GM12873 (cell line): ENCODE measurements around the gene ZNF692.

Source experiments
- TF ChIP-seq, protein P1 (sequence below): IDR thresholded peaks from 2 replicates; pipeline ENCODE4 v1.5.1; 2012; ENCODE audit warnings: low read depth, mild to moderate bottlenecking, moderate library complexity, low read length, control low read depth; ENCODE audit not compliant: insufficient read depth; ENCODE audit errors: missing control alignments

ZNF692 gene

DNA sequence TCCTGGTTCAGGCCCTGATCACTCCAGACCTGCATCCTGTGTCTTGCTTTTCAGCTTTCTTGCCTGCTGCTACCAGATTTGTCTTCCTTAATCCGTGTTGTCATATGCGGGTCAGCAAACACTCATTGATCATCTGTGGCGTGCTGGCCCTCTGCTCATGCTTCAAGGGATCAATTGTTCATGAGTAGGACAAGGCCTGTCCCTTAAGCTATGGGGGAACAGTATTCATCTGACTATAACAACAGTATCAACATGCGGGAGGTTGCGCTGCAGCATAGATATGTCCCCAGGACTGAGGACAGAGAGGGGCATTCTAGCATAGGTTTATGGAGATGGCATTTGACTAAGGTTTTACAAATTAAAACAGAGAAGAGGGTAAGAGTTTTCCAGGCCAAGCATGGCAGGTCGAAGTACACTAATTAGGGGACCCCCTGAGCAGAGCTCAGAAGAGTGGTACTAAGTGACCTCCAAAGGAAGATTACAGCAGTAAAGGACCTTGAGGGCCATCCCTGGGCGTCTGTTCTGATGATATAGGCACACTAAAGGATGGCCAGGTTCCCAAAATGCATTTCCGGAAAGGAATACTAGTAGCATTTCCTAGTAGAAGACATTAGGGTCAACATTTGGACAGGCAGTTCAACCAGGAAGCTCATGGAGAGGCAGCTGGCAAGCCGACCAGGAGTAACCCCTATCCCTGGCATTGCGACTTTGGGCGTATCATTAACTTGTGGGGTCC lies 21.7 kb downstream of the ZNF692 start:
- TF ChIP-seq, protein P1, sequence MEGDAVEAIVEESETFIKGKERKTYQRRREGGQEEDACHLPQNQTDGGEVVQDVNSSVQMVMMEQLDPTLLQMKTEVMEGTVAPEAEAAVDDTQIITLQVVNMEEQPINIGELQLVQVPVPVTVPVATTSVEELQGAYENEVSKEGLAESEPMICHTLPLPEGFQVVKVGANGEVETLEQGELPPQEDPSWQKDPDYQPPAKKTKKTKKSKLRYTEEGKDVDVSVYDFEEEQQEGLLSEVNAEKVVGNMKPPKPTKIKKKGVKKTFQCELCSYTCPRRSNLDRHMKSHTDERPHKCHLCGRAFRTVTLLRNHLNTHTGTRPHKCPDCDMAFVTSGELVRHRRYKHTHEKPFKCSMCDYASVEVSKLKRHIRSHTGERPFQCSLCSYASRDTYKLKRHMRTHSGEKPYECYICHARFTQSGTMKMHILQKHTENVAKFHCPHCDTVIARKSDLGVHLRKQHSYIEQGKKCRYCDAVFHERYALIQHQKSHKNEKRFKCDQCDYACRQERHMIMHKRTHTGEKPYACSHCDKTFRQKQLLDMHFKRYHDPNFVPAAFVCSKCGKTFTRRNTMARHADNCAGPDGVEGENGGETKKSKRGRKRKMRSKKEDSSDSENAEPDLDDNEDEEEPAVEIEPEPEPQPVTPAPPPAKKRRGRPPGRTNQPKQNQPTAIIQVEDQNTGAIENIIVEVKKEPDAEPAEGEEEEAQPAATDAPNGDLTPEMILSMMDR = no peak

DNA sequence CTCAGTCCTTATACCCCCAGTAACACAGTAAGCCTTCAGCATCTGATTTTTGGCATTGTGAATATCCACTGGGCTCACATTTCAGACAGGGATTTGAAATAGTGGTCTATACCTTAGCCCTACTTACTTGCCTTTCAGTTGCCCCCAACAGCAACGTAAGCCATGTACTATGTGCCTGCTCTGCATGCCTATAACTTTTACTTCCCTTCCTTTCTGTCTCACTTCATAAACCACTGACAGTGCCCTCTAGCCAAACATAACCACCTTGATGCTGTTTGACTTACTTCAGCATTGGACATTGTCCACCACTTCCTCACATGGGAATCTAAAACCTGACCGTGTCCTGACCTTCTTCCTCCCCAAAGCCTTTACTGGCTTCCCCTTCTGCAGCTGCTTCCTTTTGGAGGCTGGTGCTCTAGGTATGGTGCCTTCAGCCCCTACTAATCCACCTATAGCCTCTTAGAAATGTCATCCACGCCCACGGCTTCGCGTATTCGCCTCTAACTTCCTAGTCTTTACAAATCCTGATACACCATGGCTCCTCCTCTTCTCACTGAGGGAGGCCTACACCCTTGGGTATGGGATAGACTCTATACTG lies 24.4 kb downstream of the ZNF692 start:
- TF ChIP-seq, protein P1 = no peak

DNA sequence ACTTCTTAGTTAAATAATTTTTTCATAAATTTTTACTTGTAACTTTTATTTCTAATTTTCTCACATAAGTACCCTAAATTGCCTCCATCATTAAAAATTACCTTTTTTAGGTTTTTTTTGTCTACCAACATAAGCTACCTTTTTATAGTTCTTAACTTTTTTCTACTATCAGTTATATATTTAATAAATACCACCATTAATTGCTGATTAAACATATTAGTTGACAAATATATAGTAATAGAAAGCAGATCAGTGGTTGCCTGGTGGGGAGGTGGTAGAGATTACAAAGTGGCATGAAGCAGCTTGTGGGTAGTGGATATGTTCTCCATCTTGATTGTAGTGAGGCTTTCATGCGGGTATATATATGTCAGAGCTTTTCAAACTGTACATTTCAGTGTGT lies 27.0 kb downstream of the ZNF692 start:
- TF ChIP-seq, protein P1 = no peak

DNA sequence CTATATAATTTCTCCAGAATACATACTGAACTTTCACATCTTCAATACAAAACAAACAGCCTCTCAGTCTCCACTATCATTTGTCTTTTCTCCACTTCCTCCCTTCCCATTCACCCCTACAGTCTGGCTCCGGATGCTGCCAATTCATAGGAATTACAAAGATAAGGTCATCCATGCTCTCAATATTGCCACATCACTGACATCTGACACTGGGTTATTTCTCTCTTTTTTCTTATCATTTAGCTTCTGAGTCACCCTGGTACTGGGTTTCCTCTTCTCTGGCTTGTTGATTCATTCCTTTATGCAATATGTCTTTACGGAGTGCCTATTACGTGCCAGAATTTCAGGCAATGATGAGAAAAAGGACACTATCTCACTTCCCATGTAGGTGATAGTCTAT lies 30.0 kb downstream of the ZNF692 start:
- TF ChIP-seq, protein P1 = no peak

DNA sequence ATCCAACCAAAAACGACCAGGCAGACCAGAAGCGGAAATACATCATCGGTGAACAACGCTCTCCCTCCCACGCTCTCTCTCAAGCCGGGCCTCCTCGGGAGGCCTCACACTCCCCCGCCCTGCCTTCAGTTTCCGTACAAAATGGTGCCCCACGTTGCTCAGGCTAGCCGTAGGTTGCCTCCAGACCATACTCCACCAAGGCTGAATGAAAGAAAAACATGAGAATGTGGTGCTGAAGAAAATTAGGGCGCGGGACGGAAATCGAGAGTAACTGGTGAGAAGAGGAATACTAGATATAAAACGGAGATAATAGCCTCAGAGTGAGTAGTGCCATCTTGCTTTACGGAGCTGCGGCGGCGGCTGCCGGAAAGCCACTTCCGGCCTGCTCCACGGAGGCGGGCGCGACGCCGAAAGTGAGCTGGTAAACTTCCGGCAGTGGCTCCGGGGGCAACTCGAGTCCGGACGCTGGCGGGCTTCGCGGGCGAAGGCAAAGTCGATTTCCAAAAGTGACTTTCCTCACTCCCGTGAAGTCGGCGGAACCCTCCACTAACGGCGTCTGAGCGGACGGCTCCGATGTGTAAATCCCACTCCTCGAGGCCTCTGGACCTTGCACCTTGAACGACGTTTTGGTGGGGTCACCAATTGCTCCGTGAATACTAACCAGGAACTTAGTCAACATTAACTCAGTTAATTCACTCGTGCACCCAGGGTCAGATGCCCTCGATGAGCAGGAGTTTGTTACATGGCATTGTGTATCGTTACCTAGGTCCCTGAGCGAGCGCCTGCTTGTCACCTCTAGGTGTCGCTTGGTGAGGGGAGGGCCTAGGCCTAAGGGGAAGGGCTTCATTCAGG lies 32.8 kb downstream of the ZNF692 start, which contains the start of gene SH3BP5L:
TSS of gene SH3BP5L (minus strand) at position 7 of the 852 bp plus-strand sequence. CDS start 980 bp downstream, outside the sequence.
- TF ChIP-seq, protein P1 = peak; percentile 85

DNA sequence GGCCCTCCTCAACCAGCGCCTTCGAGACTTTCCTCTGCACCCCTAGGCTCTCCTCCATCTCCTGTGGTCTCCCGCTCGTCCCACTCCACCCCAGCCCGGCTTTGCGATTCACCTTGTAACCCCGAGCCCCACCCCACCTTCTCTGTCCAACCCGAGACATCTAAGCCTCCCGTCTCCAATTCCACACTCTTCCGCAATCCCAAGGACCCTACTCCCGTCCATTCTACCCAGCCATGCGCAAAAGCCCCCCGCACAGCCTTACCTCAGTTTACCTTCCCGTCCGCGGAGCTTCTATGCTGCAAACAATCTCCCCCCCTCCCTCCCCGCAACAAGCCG lies 33.3 kb downstream of the ZNF692 start:
- TF ChIP-seq, protein P1 = no peak

DNA sequence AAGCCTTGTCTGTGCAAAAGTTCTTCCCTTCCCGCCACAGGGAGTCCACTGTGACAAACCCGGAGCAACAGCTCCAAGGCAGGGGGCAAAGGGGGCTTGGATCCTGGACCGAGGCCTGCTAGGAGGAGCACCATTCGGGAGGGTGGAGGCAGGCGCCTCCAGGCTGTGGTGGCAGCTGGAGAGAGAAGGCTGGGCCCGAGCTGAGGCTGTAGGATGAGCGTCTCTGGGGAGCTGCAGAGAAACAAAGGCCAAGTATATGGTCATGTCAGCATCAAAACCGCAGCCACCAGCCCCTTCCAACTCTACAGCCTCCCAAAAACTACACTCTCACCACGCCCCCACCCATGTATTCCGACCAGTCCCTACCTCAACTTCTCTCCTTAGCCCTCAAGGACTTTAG lies 33.7 kb downstream of the ZNF692 start:
- TF ChIP-seq, protein P1 = no peak
